Stimulated activated CD4-positive, alpha-beta T cell treated with anti-CD3 and anti-CD28 coated beads, Interleukin-1b, Interleukin-23, amount 100 ng/mL, for 48 hours (primary cell): ENCODE results near the gene BCL7C.
A peak's percentile ranks its signal among the peaks of the same experiment; 100 is the strongest.

Source experiments
- DNase-seq: peaks from one replicate; pipeline ENCODE4 v3.0.0-alpha.2; 2020

The BCL7C gene

GRCh38 chr16:30922420-30922959 is 28.6 kb upstream of the BCL7C start:
- DNase-seq, result peak; percentile 100

- peak; percentile 87 for DNase-seq
These were observed 28.0 kb upstream of the BCL7C start for GRCh38 chr16:30921748-30922419.

- DNase-seq, result no peak
These were observed 27.5 kb upstream of the BCL7C start for GRCh38 chr16:30921459-30921747.

GRCh38 chr16:30920891-30921290 is 27.0 kb upstream of the BCL7C start:
- no peak for DNase-seq

- no peak for DNase-seq
These were observed 24.7 kb upstream of the BCL7C start for GRCh38 chr16:30918614-30919013.

- no peak for DNase-seq
These were observed 21.0 kb upstream of the BCL7C start for GRCh38 chr16:30914830-30915229.

GRCh38 chr16:30912794-30913412 is 19.0 kb upstream of the BCL7C start:
- DNase-seq, result no peak

GRCh38 chr16:30910427-30911029 is 16.7 kb upstream of the BCL7C start:
- DNase-seq, result no peak

- no peak for DNase-seq
These were observed 13.2 kb upstream of the BCL7C start for GRCh38 chr16:30907064-30907463.

- DNase-seq, result no peak
These were observed 10.4 kb upstream of the BCL7C start for GRCh38 chr16:30904114-30904780.

GRCh38 chr16:30903596-30903995 is 9.7 kb upstream of the BCL7C start:
- no peak for DNase-seq

GRCh38 chr16:30903002-30903401 is 9.1 kb upstream of the BCL7C start:
- no peak for DNase-seq

GRCh38 chr16:30902029-30902972 is 8.4 kb upstream of the BCL7C start:
- DNase-seq, result peak; percentile 32

- no peak for DNase-seq
These were observed 7.5 kb upstream of the BCL7C start for GRCh38 chr16:30901201-30902028.

GRCh38 chr16:30900588-30900987 is 6.7 kb upstream of the BCL7C start:
- no peak for DNase-seq

GRCh38 chr16:30899794-30900193 is 5.9 kb upstream of the BCL7C start:
- DNase-seq, result no peak

- peak; percentile 83 for DNase-seq
These were observed 3.2 kb upstream of the BCL7C start for GRCh38 chr16:30896889-30897733.

- no peak for DNase-seq
These were observed 2.5 kb upstream of the BCL7C start, which contains the start of gene CTF1 for GRCh38 chr16:30896261-30896888. Gene CTF1, plus strand, starts transcription at chr16:30896614. Its CDS starts 30 bp downstream, at chr16:30896644.

- no peak for DNase-seq
These were observed 1.9 kb upstream of the BCL7C start for GRCh38 chr16:30895627-30896260.
